RWPE2 (cell line): ENCODE results near the gene RPUSD1.

Experiments used
- ATAC-seq: fragments of 200-7000 bp; cut with Tn5 transposase; 3 replicates; pipeline ENCODE4 v1.9.1; 2021; ENCODE audit warnings: low read depth
- DNase-seq: peaks from one replicate; pipeline ENCODE4 v3.0.0-alpha.2; 2020; ENCODE audit warnings: low spot score
- H3K27ac ChIP-seq: fragments of 450-650 bp; 2 replicates; pipeline ENCODE4 v1.5.1; 2017; ENCODE audit warnings: mild to moderate bottlenecking; ENCODE audit not compliant: poor library complexity, severe bottlenecking
- H3K27me3 ChIP-seq: fragments of 250-450 bp; sonication (Bioruptor Pico); 2 replicates; pipeline ENCODE4 v1.5.1; 2021; ENCODE audit warnings: mild to moderate bottlenecking, moderate library complexity; ENCODE audit not compliant: insufficient read depth, poor library complexity, severe bottlenecking
- H3K36me3 ChIP-seq: fragments of 250-450 bp; sonication (Bioruptor Pico); 2 replicates; pipeline ENCODE4 v1.5.1; 2020; ENCODE audit warnings: low read depth, mild to moderate bottlenecking, moderate library complexity
- H3K4me1 ChIP-seq: fragments of 250-450 bp; sonication (Bioruptor Pico); 2 replicates; pipeline ENCODE4 v1.5.1; 2021; ENCODE audit warnings: mild to moderate bottlenecking, moderate library complexity; ENCODE audit not compliant: insufficient read depth, poor library complexity, severe bottlenecking
- H3K4me3 ChIP-seq: fragments of 250-450 bp; sonication (Bioruptor Pico); 2 replicates; pipeline ENCODE4 v1.5.1; 2021; ENCODE audit warnings: mild to moderate bottlenecking, moderate library complexity; ENCODE audit not compliant: severe bottlenecking
- H3K9me3 ChIP-seq: fragments of 250-450 bp; sonication (Bioruptor Pico); 2 replicates; pipeline ENCODE4 v1.5.1; 2021; ENCODE audit warnings: mild to moderate bottlenecking, moderate library complexity; ENCODE audit not compliant: severe bottlenecking
- TF ChIP-seq, protein P1 (sequence below): fragments of 450-650 bp; IDR thresholded peaks from one replicate; pipeline ENCODE4 v1.5.1; 2017; ENCODE audit warnings: mild to moderate bottlenecking, moderate library complexity; ENCODE audit not compliant: poor library complexity, severe bottlenecking

RPUSD1 gene

DNA sequence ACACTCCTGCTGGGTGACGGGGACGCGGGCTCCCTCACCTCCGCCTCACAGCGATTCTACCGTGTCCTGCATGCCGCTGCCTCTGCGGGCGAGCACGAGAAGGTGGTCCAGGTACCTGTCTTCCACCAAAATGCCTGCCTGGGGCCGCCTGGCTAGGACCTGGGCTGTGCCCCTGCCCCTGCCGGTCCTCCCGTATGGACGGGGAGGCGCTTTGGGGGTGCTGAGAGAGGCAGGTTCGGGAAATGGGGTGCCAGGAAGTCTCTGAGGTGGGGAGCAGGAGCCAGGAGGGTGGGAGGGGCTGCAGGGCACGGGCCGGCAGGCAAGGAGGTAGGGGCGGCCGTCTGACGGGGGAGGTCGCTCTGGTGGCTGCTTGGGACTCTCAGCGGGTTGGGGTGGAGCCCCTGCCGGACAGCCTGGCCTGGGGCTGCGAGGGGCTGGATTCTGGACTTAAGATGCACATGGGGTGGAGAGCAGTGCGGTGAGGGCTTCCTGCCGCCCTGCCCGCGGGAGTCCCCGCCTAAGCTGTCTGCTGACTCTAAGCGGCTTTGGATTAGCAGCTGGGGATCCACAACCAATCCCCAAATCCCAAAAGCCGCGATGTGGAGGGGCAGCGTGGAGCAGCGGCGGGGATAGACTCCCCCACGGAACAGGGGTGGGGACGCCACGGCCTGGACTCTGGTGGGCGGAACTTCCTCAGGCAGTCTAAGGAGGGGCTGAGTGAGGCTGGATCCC, 6.1 kb upstream of the RPUSD1 start:
- ATAC-seq (no peak), DNase-seq (no peak)
- no peaks in the 10 kb centered on the region for H3K9me3 ChIP-seq
- no peak overlapping the region for H3K27ac ChIP-seq
- H3K36me3 ChIP-seq, result peaks cover 33% of the 10 kb centered on the region
- no peaks in the 10 kb centered on the region for H3K27me3 ChIP-seq
- H3K4me1 ChIP-seq, result peaks cover 4% of the 10 kb centered on the region
- H3K4me3 ChIP-seq, result no peak overlapping the region
- TF ChIP-seq, protein P1, sequence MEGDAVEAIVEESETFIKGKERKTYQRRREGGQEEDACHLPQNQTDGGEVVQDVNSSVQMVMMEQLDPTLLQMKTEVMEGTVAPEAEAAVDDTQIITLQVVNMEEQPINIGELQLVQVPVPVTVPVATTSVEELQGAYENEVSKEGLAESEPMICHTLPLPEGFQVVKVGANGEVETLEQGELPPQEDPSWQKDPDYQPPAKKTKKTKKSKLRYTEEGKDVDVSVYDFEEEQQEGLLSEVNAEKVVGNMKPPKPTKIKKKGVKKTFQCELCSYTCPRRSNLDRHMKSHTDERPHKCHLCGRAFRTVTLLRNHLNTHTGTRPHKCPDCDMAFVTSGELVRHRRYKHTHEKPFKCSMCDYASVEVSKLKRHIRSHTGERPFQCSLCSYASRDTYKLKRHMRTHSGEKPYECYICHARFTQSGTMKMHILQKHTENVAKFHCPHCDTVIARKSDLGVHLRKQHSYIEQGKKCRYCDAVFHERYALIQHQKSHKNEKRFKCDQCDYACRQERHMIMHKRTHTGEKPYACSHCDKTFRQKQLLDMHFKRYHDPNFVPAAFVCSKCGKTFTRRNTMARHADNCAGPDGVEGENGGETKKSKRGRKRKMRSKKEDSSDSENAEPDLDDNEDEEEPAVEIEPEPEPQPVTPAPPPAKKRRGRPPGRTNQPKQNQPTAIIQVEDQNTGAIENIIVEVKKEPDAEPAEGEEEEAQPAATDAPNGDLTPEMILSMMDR, result no peak

DNA sequence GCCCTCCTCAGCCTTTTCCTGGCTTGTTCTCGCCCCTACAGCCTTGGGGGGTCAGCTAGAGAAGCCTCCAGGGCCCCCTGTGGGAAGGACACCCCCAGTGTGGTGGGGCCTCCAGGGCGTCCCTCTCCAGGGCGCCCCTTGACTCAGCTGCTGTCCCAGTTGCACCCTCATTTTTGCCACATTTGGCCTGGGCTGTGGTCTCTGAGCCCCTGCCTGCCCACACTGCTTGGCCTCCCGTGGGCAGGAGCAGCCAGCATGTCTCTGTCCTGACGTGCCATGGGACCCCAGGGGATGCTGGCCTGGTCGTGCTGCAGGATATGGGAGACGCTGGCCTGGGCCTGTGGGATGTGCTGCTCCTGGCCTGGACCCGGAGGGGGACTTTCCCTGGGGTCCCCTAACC, 5.2 kb upstream of the RPUSD1 start:
- no peak for DNase-seq
- no peaks in the 10 kb centered on the region for H3K9me3 ChIP-seq
- H3K4me1 ChIP-seq, result peaks cover 4% of the 10 kb centered on the region
- no peak overlapping the region for H3K4me3 ChIP-seq
- ATAC-seq, result no peak
- H3K27me3 ChIP-seq, result no peaks in the 10 kb centered on the region
- H3K36me3 ChIP-seq, result peaks cover 33% of the 10 kb centered on the region
- no peak overlapping the region for H3K27ac ChIP-seq
- TF ChIP-seq, protein P1, result no peak

GRCh38 chr16:792221-792995, 4.2 kb upstream of the RPUSD1 start:
- ATAC-seq (no peak), DNase-seq (no peak)
- H3K9me3 ChIP-seq, result no peaks in the 10 kb centered on the region
- no peak overlapping the region for H3K27ac ChIP-seq
- peaks cover 4% of the 10 kb centered on the region for H3K4me1 ChIP-seq
- peaks cover 33% of the 10 kb centered on the region for H3K36me3 ChIP-seq
- H3K27me3 ChIP-seq, result no peaks in the 10 kb centered on the region
- TF ChIP-seq, protein P1, result no peak
- H3K4me3 ChIP-seq, result no peak overlapping the region

DNA sequence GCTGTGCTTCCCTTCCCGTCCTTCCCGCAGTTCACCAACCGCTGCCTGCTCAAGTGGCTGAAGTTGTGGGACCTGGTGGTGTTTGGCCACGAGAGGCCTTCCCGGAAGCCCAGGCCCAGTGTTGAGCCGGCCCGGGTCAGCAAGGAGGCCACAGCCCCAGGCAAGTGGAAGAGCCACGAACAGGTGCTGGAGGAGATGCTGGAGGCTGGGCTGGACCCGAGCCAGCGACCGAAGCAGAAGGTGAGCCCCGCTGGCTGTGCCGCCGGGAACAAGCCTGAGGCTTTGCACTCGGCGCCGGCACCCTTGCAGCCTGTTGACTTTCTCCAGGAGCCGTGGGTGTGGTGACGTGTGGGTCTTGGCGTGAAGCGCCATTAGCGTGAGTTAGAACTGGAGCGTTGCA, 3.0 kb upstream of the RPUSD1 start:
- DNase-seq, result no peak
- no peak for ATAC-seq
- H3K4me3 ChIP-seq, result no peak overlapping the region
- no peaks in the 10 kb centered on the region for H3K27me3 ChIP-seq
- peaks cover 44% of the 10 kb centered on the region for H3K36me3 ChIP-seq
- H3K4me1 ChIP-seq, result peaks cover 4% of the 10 kb centered on the region
- TF ChIP-seq, protein P1, result no peak
- no peaks in the 10 kb centered on the region for H3K9me3 ChIP-seq
- H3K27ac ChIP-seq, result no peak overlapping the region

DNA sequence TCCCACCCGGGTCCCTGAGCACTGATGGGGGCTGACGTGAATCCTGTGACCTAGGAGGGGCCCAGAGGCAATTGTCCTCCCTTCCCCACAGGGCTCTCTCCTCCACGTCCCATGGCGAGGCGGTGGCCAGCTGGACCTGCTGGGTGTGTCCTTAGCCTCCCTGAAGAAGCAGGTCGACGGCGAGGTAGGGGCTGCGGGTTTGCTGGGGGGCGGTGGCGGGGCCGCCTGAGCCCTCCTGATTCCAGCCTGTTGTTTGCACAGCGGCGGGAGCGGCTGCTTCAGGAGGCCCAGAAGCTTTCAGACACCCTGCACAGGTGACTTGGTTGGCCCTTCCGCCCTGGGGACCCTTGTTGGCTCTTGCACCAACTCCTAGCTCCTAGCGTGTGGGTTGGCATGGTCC, 1.9 kb upstream of the RPUSD1 start:
- Histone ChIP-seq H3K9me3 (no peaks in the 10 kb centered on the region), H3K4me1 (no peaks in the 10 kb centered on the region), H3K27me3 (no peaks in the 10 kb centered on the region), H3K27ac (no peak overlapping the region), H3K36me3 (peaks cover 50% of the 10 kb centered on the region), H3K4me3 (no peak overlapping the region)
- TF ChIP-seq, protein P1, result no peak
- no peak for DNase-seq
- no peak for ATAC-seq
